Upper lobe of left lung (tissue), 6 donors: ENCODE results near the gene HSPA4L. TPM values are rescaled to one million over a fixed set of nuclear protein-coding genes. Genes with fewer than 3 reads are reported as not detected.

Experiments
- ATAC-seq, 2 donors: fragments of 200-7000 bp; cut with Tn5 transposase; one replicate each; pipeline ENCODE4 v1.9.1; 2022; ENCODE audit warnings: mild to moderate bottlenecking in 2 of 2, moderate library complexity in 2 of 2; ENCODE audit not compliant: low FRiP score in 2 of 2
- DNase-seq, 2 donors: peaks; one replicate each; pipeline ENCODE4 v3.0.0-alpha.2; 2019 to 2020
- H3K27ac ChIP-seq, 4 donors: fragments of 200-600 bp; sonication (generic); one replicate each; pipeline ENCODE4 v1.5.1; 2016 to 2019
- H3K27me3 ChIP-seq, 4 donors: fragments of 200-600 bp; sonication (generic); one replicate each; pipeline ENCODE4 v1.5.1; 2017 to 2019
- H3K36me3 ChIP-seq, 4 donors: fragments of 200-600 bp; sonication (generic); one replicate each; pipeline ENCODE4 v1.5.1; 2016 to 2019
- H3K4me1 ChIP-seq, 4 donors: fragments of 200-600 bp; sonication (generic); one replicate each; pipeline ENCODE4 v1.5.1; 2018 to 2019
- H3K4me3 ChIP-seq, 4 donors: fragments of 200-600 bp; sonication (generic); one replicate each; pipeline ENCODE4 v1.5.1; 2017 to 2019; ENCODE audit warnings: mild to moderate bottlenecking in 2 of 4, moderate library complexity in 1 of 4
- H3K9me3 ChIP-seq, 4 donors: fragments of 200-600 bp; sonication (generic); one replicate each; pipeline ENCODE4 v1.5.1; 2018 to 2019
- EP300 ChIP-seq, 4 donors: sonication (generic); formaldehyde crosslinking; IDR thresholded peaks; one replicate each; pipeline ENCODE4 v1.5.1; 2017; ENCODE audit warnings: antibody characterized with exemption in 4 of 4, control low read depth in 2 of 4
- POLR2A ChIP-seq, 4 donors: fragments of 450-650 bp; IDR thresholded peaks; one replicate each; pipeline ENCODE4 v1.5.1; 2016 to 2017; ENCODE audit warnings: antibody characterized with exemption in 4 of 4, mild to moderate bottlenecking in 2 of 4
- POLR2AphosphoS5 ChIP-seq, 2 donors: sonication (generic); formaldehyde crosslinking; IDR thresholded peaks; one replicate each; pipeline ENCODE4 v1.5.1; 2017; ENCODE audit warnings: antibody characterized with exemption in 2 of 2
- WGBS, 2 donors: methylation state at CpG; one replicate each; pipeline ENCODE4 v1.1.5; 2017 to 2018; 5-methylcytosine and 5-hydroxymethylcytosine counted together
- total RNA-seq, 6 donors: library from RNA; depleted of rRNA in 4 of 6; stranded (reverse); fragments of >200 nt in 4 of 6; gene quantifications; one replicate each; pipeline versions ENCODE4 v1.1.0 to v1.2.1, GENCODE V29; 2016 to 2021
- TF ChIP-seq, protein P1 (sequence below), 6 experiments: fragments of 450-650 bp in 4 of 6; fragments of 200-600 bp in 2 of 6; sonication (generic) in 2 of 6; IDR thresholded peaks; one replicate each; pipeline ENCODE4 v1.5.1; 2016 to 2019; ENCODE audit warnings: antibody characterized with exemption in 6 of 6
- donor health status: DM: no; HTN: no; CAD: no; lungs with moderate emphysema.
- donor health status: DM: no; HTN: yes; CAD: no; lungs with severe emphysema.

HSPA4L gene
- total RNA-seq, 6 donors from 2014 or later = 1.3 to 7.7 (median 2.5) TPM

DNA sequence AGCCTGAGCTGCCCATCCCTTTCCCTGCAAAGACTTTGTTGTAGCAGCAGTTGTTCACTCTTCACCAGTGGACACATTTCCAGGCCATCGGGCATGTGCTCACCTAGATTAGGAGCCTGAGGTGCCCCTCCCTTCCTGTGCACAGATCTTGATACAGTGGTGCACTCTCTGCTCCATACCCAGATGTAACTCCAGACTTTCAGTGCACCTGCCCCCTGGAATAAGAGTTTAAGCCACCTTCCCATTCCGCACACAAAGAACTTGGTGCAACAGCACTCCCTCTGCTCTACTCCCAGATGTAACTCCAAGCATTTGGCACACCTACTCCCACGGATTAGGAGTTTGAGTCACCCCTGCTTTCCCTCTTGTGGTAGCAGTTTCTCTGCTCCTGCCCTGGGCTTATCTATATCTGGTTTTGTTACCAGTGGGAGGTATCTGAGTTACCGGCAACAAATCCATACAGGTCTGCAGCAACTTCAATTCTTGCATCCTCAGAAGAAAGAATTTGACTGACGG lies 62.5 kb downstream of the HSPA4L start:
- ATAC-seq (peak in 1 of 2 donors; percentile 39), DNase-seq (no peak)
- Histone ChIP-seq H3K27me3 (no peaks in the 10 kb centered on the region), H3K4me3 (no peak overlapping the region), H3K9me3 (peaks cover 5 to 15% (median 14%) of the 10 kb centered on the region in 4 donors), H3K27ac (no peak overlapping the region), H3K4me1 (no peaks in the 10 kb centered on the region), H3K36me3 (no peaks in the 10 kb centered on the region)
- TF ChIP-seq EP300 (IDR thresholded peaks at IDR 0.05) (no peak), POLR2A (IDR thresholded peaks at IDR 0.05) (no peak), POLR2AphosphoS5 (IDR thresholded peaks at IDR 0.05) (no peak)
- TF ChIP-seq, protein P1, sequence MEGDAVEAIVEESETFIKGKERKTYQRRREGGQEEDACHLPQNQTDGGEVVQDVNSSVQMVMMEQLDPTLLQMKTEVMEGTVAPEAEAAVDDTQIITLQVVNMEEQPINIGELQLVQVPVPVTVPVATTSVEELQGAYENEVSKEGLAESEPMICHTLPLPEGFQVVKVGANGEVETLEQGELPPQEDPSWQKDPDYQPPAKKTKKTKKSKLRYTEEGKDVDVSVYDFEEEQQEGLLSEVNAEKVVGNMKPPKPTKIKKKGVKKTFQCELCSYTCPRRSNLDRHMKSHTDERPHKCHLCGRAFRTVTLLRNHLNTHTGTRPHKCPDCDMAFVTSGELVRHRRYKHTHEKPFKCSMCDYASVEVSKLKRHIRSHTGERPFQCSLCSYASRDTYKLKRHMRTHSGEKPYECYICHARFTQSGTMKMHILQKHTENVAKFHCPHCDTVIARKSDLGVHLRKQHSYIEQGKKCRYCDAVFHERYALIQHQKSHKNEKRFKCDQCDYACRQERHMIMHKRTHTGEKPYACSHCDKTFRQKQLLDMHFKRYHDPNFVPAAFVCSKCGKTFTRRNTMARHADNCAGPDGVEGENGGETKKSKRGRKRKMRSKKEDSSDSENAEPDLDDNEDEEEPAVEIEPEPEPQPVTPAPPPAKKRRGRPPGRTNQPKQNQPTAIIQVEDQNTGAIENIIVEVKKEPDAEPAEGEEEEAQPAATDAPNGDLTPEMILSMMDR (IDR thresholded peaks at IDR 0.05) = no peak
- 82 to 86% methylated on average over 5 of the region's 5 CpGs for WGBS, 2 donors

DNA sequence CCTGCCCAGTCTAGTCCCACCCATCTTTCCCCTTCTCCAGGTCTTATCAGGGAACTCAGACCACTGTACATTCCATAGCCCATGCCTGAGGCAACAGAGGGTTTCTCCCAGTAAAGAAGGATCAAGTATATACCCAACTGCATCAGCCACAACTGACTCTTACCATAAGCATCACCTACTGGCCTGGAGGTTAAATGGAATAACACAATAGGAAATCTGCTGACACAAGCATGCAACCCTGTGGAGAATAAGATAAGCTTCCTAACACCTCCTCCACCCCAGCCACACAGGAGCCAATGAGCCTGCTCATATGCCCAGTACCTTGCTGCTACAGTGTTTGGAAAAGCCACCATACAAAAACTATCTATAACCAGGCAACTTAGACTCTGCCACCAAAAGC lies 63.9 kb downstream of the HSPA4L start:
- Histone ChIP-seq H3K4me1 (no peaks in the 10 kb centered on the region), H3K4me3 (no peak overlapping the region), H3K36me3 (no peaks in the 10 kb centered on the region), H3K27ac (no peak overlapping the region), H3K9me3 (peaks cover 13 to 27% (median 18%) of the 10 kb centered on the region in 4 donors), H3K27me3 (no peaks in the 10 kb centered on the region)
- no peak for DNase-seq
- TF ChIP-seq EP300 (IDR thresholded peaks at IDR 0.05) (no peak), POLR2A (IDR thresholded peaks at IDR 0.05) (no peak), POLR2AphosphoS5 (IDR thresholded peaks at IDR 0.05) (no peak)
- TF ChIP-seq, protein P1 (IDR thresholded peaks at IDR 0.05) = no peak
- ATAC-seq = no peak

DNA sequence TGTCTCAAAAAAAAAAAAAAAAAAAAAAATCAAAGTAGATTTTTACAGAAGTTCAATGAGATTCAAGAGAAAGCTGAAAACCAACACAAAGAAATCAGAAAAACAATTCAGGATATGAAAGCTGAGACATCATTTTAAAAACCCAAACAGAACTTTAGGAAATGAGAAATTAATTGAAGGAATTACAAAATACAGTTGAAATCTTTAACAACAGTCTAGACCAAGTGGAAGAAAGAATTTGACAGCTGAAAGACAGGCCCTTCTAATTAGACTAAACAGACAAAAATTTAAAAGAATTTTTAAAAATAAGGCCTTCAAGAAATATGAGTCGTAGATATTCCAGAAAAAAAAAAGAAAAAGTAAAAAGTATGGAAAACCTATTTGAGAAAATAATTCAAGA lies 64.6 kb downstream of the HSPA4L start:
- no peaks in the 10 kb centered on the region for H3K36me3 ChIP-seq
- ATAC-seq = no peak
- H3K4me1 ChIP-seq = no peaks in the 10 kb centered on the region
- no peak for DNase-seq
- H3K27me3 ChIP-seq = no peaks in the 10 kb centered on the region
- H3K9me3 ChIP-seq = peaks cover 13 to 33% (median 19%) of the 10 kb centered on the region in 4 donors
- TF ChIP-seq, protein P1 (IDR thresholded peaks at IDR 0.05) = no peak
- TF ChIP-seq POLR2A (IDR thresholded peaks at IDR 0.05) = no peak
- TF ChIP-seq POLR2AphosphoS5 (IDR thresholded peaks at IDR 0.05) = no peak
- no peak for TF ChIP-seq EP300 (IDR thresholded peaks at IDR 0.05)
- 88 to 94% methylated on average over 1 of the region's 1 CpG for WGBS, 2 donors
- H3K4me3 ChIP-seq = no peak overlapping the region
- no peak overlapping the region for H3K27ac ChIP-seq

DNA sequence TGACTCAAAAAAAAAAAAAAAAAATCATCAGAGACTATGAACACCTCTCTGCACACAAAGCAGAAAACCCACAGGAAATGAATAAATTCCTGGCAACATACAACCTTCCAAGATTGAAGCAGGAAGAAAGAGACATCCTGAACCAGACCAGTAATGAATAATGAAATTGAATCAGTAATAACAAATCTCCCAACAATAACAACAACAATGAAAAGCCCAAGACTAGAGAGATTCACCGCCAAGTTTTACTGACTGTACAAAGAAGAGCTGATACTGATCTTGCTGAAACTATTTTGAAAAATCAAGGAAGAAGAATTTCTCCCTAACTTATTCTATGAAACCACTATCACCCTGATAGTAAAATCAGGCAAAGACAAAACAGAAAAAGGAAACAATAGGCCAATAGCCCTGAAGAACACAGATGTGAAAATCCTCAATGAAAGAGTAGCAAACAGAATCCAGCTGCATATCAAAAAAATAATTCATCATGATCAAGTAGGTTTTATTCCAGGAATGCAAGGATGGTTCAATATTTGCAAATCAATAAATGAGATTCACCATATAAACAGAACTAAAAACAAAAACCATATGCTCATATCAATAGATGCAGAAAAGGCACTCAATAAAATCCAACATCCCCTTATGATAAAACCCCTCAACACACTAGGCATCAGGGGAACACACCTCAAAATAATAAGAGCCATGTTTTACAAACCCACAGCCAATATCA lies 67.5 kb downstream of the HSPA4L start:
- H3K4me1 ChIP-seq = no peaks in the 10 kb centered on the region
- no peaks in the 10 kb centered on the region for H3K36me3 ChIP-seq
- ATAC-seq (no peak), DNase-seq (no peak)
- no peak overlapping the region for H3K27ac ChIP-seq
- H3K4me3 ChIP-seq = no peak overlapping the region
- 79 to 92% methylated on average over 1 of the region's 1 CpG for WGBS, 2 donors
- no peaks in the 10 kb centered on the region for H3K27me3 ChIP-seq
- peaks cover 13 to 33% (median 22%) of the 10 kb centered on the region in 4 donors for H3K9me3 ChIP-seq
- TF ChIP-seq EP300 (IDR thresholded peaks at IDR 0.05) (no peak), POLR2A (IDR thresholded peaks at IDR 0.05) (no peak), POLR2AphosphoS5 (IDR thresholded peaks at IDR 0.05) (no peak)
- TF ChIP-seq, protein P1 (IDR thresholded peaks at IDR 0.05) = no peak
